Hematopoietic multipotent progenitor cell treated with erythropoietin and hydrocortisone succinate and interleukin-3 and kit ligand, for 4 days (in vitro differentiated cells): ENCODE data around the gene TMEM115.
"Not testable (repeated sequence)": the region's sequence is repeated elsewhere in the genome, so short reads cannot be mapped to it uniquely, and the experiment has no call there.

Experiments used
- DNase-seq: peaks from one replicate; pipeline ENCODE4 v3.0.0-alpha.2; 2015

The TMEM115 gene

GRCh38 chr3:50312041-50312440 lies 47.3 kb downstream of the TMEM115 start:
- not testable (repeated sequence) for DNase-seq
